ENCODE data around the gene EXOC6.
"Not testable (repeated sequence)": the region's sequence is repeated elsewhere in the genome, so short reads cannot be mapped to it uniquely, and the experiment has no call there.

The EXOC6 gene

DNA sequence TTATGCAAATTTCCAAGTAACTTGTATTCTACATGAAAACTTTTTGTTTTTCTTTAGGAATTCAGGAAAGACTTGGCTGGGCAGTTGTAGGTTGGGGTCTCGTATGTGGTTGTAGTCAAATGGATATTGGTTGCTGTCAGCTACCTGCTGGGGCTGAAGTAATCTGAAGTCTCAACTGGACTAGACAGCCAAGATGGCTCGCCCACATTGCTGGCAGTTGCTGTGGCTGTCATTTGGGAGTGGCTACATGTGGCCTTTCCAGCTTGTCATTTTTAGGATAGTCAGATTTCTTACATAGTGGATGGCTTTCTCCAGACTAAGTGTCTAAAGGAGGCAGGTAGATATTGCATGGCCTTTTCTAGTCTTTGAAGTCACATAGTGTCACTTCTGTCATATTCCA is 32.6 kb downstream of the EXOC6 start:
- no peak for DNase-seq

GRCh38 chr10:92886334-92886961 is 38.1 kb downstream of the EXOC6 start:
- no peak for DNase-seq

DNA sequence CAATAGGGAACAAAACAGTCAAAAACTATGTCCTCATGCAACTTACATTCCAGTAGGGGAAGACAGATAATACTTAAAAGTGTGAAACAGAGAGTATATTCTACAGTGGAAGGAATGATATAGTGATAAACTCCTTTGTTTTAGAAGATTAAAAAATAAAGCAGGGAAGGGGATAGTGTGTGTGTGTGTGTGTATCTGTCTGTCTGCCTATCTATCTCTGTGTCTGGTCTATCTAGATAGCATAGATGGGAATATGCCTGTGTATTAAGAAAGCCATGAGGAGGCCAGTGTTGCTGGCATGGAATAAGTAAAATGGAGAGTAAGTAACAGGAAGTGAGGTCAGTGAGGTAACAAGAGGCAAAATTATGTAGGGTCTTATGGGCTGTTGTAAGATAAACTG is 42.2 kb downstream of the EXOC6 start:
- no peak for DNase-seq

DNA sequence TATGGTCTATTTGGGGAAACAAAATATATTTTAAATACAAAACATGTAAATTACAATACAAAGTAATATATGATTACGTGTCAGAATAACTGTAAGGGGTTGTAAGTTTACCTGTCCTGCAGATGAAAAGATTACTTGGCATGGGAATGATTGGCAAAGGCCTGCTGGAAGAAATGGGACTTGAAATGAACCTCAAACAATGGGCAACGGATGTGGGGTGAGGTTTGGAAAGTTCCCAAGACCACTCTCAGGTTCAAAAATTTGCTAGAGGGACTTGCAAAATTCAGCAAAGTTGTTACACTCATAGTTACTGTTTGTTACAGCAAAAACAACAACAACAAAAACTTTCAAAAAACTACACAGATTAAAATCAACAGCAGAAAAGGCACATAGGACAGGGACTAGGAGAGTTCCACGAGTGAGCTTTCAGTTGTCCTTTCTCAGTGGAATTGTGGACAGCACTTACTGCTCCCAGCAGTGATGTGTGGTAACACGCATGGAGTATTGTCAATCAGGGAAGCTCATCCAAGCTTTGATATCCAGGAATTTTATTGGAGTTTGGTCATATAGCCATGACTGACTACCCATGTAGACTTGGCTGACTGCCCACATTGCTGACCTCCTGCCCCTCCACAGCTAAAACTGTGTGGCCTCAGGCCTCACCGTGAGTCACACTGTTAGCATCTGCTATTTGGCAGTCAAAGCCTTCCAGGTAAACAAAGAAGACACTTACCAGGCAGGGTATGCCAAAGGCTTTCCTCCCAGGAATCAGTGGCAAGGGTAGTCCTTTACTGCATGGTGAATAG is 43.8 kb downstream of the EXOC6 start:
- DNase-seq, result no peak

DNA sequence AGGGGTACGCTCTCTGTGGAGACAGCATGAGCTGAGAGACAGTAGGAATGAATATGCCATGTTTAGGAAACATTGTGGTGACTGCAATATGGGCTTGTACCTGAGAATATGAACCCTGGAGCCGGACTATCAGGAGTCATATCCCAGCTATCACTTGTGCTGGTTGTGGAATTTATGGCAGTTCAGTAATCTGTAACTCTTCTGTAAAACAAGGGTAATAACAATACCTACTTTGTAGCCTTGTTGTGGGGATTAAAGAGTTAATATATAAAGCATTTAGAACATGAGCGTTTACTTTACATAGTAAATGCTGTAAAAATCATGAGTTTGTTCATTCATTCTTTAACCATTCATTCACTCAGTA is 44.4 kb downstream of the EXOC6 start:
- DNase-seq, result no peak

GRCh38 chr10:92894081-92894655 is 45.8 kb downstream of the EXOC6 start:
- no peak for DNase-seq

DNA sequence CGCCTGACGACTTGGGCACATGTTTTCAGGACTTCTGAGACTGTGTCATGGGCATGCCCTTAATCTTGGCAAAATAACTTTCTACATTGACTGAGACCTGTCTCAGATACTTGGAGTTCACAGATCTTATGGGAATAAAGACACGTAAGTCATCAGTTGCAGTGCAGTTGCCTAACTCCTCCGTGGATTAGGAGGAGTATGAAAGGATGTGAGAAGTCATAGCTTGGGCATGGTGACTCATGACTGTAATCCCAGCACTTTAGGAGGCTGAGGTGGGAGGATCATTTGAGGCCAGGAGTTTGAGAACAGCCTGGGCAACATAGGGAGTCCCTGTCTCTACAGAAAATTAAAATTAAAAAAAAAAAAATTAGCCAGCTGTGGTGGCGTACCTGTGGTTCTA is 49.6 kb downstream of the EXOC6 start:
- no peak for DNase-seq

GRCh38 chr10:92901819-92902251 is 53.5 kb downstream of the EXOC6 start:
- DNase-seq, result no peak

GRCh38 chr10:92903633-92904032 is 55.3 kb downstream of the EXOC6 start:
- no peak for DNase-seq

- DNase-seq, result no peak
These were observed 59.0 kb downstream of the EXOC6 start for GRCh38 chr10:92907280-92907679.

DNA sequence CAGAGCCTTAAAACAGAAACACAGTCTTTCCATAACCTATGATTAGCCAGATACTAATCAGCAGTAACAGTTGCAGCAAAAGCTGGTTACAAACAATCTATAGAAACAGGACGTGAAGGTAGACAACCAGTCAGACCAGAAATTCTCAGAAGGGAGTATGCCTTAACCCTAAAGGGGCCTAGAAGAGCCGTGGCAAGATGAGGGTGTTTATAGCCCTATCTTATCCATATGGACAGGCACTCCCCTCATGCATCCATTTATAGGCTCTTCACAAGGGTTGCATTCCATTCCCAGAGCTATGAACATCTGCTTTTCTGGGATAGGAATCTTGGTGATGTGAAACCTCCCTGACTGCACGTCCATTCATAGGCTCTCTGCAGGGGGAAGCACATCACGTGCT is 64.3 kb downstream of the EXOC6 start:
- not testable (repeated sequence) for DNase-seq

GRCh38 chr10:92913973-92914372 is 65.7 kb downstream of the EXOC6 start:
- no peak for DNase-seq

- peak; percentile 39 for DNase-seq
These were observed 66.4 kb downstream of the EXOC6 start for GRCh38 chr10:92914478-92915325.

- DNase-seq, result no peak
These were observed 67.6 kb downstream of the EXOC6 start for GRCh38 chr10:92915892-92916291.

- no peak for DNase-seq
These were observed 68.1 kb downstream of the EXOC6 start for GRCh38 chr10:92916433-92916832.

DNA sequence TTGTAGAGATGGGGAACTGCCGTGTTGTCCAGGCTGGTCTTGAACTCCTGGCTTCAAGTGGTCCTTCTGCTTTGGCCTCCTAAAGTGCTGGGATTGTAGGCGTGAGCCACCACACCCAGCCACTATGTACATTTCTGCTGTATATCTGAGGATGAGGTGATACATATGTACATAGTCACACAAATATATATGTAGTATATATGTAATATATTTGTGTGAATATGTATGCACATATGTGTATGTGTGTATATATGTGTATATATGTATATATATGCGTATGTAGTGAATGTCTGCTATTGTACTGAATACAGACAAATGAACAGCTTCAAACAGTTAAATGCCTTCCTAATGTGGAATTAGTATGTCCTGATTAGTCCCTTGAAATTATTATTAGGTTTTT is 70.3 kb downstream of the EXOC6 start:
- no peak for DNase-seq

GRCh38 chr10:92920866-92921265 is 72.5 kb downstream of the EXOC6 start:
- no peak for DNase-seq

GRCh38 chr10:92923416-92923815 is 75.1 kb downstream of the EXOC6 start:
- DNase-seq, result no peak

DNA sequence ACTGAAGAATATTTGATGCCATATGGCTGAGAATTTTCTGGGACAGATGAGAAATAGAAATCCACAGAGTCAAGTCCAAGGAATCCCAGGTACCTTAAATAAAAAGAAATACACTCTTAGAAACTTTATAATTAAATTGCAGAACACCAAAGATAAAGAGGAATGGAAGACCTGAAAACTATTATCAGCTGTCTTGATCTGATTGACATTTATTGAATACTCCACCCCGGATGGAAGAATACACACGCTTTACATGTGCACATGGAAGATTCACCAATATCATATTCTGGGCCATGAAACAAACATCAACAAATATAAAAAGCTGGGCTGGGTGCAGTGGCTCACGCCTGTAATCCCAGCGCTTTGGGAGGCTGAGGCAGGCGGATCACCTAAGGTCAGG is 81.6 kb downstream of the EXOC6 start:
- no peak for DNase-seq

- DNase-seq, result no peak
These were observed 83.3 kb downstream of the EXOC6 start for GRCh38 chr10:92931597-92931996.

DNA sequence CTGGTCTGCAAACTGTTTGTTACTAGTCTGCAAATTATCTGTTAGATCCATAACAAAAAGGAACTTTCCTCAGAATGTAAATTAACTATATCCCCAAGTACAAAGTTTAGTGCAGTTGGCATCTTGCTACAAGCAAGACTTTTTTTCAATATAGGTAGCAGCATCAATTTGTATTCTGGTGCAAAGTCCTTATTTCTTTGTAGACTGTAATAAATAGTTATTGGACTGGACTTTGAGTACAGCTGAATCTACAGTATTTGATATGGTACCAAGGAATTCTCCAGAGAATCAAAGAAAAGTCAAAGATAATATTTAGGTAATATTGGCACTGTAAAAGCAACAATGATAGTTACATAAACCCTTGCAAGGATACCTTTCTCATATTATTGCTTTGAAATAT is 89.6 kb downstream of the EXOC6 start:
- no peak for DNase-seq

GRCh38 chr10:92938841-92939240 is 90.5 kb downstream of the EXOC6 start:
- no peak for DNase-seq

DNA sequence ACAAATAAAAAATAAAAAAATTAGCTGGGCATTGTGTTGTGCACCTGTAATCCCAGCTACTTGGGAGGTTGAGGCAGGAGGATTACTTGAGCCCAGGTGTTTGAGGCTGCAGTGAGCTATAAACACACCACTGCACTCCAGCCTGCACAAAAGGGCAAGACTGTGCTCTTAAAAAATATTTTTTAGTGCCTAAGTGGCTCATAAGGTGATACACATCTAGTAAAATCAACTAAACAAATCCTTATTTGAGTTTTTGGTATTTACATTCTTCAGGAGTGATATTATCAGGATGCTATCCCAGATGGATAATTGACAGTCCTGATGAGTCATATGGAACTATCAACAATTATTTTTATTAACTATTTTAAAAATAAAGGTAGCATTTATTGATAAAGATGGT is 93.9 kb downstream of the EXOC6 start:
- no peak for DNase-seq

All from stimulated activated CD4-positive, alpha-beta T cell treated with anti-CD3 and anti-CD28 coated beads, Interleukin-12 subunit alpha, Interleukin-12 subunit beta, amount 100 ng/mL, for 4 hours (primary cell).